ELF-1 (cell line): ENCODE results near the gene PCDHB7.
A peak's percentile ranks its signal among the peaks of the same experiment; 100 is the strongest.
"Not testable (repeated sequence)": the region's sequence is repeated elsewhere in the genome, so short reads cannot be mapped to it uniquely, and the experiment has no call there.

Experiments
- DNase-seq: peaks from one replicate; pipeline ENCODE4 v3.0.0-alpha.2; 2016; ENCODE audit warnings: low read depth, low spot score

PCDHB7 gene

DNA sequence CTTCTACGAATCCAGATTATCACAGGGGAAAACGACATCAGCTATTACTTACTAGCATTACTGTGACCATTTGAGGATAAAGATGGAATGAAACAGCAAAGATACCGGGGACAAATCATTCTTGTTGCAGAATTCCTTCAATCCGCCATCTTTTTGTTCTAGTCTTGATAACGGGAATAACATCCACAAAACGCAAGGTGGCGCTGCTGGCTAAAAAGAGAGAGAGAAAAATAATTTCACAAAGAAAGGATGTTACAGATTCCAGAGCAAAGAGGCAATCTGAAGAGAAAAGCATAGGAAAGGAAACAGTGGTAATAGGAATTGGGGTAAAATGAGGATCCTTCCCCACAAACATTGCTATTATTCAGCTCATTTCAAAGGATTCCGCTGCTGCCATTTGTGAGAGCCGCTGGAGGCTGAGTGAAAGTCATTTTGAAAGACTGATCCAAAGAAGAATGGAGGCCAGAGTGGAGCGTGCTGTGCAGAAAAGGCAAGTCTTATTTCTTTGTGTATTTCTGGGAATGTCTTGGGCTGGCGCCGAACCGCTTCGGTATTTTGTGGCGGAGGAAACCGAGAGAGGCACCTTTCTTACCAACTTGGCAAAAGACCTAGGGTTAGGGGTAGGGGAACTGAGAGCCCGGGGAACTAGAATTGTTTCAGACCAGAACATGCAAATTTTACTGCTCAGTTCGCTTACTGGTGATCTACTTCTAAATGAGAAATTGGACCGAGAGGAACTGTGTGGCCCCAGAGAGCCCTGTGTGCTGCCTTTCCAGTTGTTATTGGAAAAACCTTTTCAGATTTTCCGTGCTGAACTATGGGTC is at the start of gene PCDHB7:
TSS of gene PCDHB7 (plus strand) at position 264 of the 824 bp plus-strand sequence. CDS start at position 456, 192 bp downstream.
- peak; percentile 4 for DNase-seq

DNA sequence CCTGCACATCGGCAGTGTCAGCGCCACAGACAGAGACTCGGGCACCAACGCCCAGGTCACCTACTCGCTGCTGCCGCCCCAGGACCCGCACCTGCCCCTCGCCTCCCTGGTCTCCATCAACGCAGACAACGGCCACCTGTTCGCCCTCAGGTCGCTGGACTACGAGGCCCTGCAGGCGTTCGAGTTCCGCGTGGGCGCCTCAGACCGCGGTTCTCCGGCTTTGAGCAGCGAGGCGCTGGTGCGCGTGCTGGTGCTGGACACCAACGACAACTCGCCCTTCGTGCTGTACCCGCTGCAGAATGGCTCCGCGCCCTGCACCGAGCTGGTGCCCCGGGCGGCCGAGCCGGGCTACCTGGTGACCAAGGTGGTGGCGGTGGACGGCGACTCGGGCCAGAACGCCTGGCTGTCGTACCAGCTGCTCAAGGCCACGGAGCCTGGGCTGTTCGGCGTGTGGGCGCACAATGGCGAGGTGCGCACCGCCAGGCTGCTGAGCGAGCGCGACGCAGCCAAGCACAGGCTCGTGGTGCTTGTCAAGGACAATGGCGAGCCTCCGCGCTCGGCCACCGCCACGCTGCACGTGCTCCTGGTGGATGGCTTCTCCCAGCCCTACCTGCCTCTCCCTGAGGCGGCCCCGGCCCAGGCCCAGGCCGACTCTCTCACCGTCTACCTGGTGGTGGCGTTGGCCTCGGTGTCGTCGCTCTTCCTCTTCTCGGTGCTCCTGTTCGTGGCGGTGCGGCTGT is 48.9 kb upstream of the PCDHB7 start:
- not testable (repeated sequence) for DNase-seq

DNA sequence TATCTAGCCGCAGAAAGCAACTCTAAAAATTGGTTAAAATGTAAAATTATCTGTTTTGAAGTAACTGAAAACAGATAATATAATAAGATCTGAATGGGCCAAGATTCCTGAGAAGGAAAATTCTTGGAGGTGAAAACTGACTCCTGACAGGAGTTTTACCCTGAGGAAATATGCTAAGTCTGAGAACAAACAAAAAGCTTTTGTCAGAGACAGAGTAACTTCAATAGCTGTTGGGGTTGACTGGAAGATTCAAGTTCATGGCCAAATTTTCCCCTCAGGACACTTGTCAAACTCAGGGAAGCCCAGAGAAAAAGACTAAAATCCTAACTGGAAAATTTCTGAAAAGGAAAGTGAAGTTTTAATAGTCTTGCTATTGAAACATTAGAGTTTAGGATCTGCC is 45.1 kb upstream of the PCDHB7 start:
- no peak for DNase-seq

DNA sequence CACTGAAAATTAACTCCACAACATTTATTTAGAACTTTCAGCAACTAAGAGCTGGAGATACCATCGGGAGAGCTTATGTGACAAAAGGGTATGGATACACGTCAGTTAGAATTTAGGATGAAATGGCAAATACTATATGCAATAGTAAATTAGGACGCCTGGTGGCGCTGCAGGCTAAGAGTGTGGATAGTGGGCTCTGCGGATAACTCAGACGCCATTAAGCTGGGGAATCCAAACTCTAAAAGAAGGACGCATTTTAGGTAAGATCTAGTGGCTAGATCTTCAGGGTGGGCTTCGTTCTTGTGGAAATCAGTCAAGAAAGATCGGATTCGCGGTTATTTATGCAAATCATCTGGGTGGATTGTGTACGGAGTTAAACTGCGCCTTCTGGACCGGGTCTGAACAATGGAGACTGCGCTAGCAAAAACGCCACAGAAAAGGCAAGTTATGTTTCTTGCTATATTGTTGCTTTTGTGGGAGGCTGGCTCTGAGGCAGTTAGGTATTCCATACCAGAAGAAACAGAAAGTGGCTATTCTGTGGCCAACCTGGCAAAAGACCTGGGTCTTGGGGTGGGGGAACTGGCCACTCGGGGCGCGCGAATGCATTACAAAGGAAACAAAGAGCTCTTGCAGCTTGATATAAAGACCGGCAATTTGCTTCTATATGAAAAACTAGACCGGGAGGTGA is 37.3 kb upstream of the PCDHB7 start, which contains the start of gene PCDHB5:
TSS of gene PCDHB5 (plus strand) at position 177 of the 688 bp plus-strand sequence. CDS start at position 406, 229 bp downstream.
- peak; percentile 62 for DNase-seq

DNA sequence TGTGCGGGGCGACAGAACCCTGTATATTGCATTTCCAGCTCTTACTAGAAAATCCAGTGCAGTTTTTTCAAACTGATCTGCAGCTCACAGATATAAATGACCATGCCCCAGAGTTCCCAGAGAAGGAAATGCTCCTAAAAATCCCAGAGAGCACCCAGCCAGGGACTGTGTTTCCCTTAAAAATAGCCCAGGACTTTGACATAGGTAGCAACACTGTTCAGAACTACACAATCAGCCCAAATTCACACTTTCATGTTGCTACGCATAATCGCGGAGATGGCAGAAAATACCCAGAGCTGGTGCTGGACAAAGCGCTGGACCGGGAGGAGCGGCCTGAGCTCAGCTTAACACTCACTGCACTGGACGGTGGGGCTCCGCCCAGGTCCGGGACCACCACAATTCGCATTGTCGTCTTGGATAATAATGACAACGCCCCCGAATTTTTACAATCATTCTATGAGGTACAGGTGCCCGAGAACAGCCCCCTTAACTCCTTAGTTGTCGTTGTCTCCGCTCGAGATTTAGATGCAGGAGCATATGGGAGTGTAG is 36.7 kb upstream of the PCDHB7 start:
- DNase-seq: no peak

DNA sequence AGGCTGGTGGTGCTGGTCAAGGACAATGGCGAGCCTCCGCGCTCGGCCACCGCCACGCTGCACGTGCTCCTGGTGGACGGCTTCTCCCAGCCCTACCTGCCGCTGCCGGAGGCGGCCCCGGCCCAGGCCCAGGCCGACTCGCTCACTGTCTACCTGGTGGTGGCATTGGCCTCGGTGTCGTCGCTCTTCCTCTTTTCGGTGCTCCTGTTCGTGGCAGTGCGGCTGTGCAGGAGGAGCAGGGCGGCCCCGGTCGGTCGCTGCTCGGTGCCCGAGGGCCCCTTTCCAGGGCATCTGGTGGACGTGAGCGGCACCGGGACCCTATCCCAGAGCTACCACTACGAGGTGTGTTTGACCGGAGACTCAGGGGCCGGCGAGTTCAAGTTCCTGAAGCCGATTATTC is 35.1 kb upstream of the PCDHB7 start:
- DNase-seq: not testable (repeated sequence)

DNA sequence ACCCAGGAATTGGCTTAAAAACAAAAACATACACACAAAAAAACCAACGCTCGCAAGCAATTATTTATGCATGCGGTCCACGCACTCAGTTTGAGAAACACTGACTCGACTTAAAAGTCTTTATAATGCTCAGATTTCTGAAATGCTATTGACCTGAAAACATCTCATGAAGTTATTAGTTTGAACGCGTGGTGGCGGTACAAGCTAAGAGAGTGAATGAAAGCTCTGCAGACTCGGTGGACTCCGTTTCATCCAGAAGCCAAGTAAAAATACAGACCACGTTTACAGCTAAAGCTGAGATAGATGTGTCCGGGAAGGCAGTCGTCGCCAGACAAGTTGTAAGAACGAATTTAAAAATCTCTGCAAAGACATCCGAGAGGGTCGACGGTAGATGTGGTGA is 22.6 kb upstream of the PCDHB7 start, which contains the start of gene PCDHB6:
TSS of gene PCDHB6 (plus strand) at position 246 of the 400 bp plus-strand sequence. CDS start 201 bp downstream, outside the sequence.
- peak; percentile 30 for DNase-seq

DNA sequence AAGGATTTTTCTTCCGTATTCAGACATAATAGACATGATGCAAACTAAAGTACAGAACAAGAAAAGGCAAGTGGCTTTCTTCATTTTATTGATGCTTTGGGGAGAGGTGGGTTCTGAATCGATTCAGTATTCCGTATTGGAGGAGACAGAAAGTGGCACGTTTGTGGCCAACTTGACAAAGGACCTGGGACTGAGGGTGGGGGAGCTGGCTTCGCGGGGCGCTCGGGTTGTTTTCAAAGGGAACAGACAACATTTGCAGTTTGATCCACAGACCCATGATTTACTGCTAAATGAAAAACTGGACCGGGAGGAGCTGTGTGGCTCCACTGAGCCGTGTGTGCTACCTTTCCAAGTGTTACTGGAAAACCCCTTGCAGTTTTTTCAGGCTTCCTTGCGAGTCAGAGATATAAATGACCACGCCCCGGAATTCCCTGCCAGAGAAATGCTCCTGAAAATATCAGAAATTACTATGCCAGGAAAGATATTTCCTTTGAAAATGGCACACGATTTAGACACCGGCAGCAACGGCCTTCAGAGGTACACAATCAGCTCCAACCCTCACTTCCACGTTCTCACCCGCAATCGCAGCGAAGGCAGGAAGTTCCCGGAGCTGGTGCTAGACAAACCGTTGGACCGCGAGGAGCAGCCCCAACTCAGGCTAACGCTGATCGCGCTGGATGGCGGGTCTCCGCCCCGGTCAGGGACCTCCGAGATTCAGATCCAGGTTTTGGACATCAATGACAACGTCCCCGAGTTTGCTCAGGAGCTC is 22.0 kb upstream of the PCDHB7 start:
- DNase-seq: no peak

DNA sequence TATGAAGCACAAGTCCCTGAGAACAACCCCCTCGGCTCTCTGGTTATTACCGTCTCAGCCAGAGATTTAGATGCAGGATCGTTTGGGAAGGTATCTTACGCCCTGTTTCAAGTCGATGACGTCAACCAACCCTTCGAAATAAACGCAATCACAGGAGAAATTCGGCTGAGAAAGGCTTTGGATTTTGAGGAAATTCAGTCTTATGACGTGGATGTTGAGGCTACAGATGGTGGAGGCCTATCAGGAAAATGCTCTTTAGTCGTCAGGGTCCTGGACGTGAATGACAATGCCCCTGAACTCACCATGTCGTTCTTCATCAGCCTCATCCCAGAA is 21.5 kb upstream of the PCDHB7 start:
- DNase-seq: no peak

DNA sequence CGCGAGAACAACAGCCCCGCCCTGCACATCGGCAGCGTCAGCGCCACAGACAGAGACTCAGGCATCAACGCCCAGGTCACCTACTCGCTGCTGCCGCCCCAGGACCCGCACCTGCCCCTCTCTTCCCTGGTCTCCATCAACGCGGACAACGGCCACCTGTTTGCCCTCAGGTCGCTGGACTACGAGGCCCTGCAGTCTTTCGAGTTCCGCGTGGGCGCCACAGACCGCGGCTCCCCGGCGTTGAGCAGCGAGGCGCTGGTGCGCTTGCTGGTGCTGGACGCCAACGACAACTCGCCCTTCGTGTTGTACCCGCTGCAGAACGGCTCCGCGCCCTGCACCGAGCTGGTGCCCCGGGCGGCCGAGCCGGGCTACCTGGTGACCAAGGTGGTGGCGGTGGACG is 20.8 kb upstream of the PCDHB7 start:
- not testable (repeated sequence) for DNase-seq

DNA sequence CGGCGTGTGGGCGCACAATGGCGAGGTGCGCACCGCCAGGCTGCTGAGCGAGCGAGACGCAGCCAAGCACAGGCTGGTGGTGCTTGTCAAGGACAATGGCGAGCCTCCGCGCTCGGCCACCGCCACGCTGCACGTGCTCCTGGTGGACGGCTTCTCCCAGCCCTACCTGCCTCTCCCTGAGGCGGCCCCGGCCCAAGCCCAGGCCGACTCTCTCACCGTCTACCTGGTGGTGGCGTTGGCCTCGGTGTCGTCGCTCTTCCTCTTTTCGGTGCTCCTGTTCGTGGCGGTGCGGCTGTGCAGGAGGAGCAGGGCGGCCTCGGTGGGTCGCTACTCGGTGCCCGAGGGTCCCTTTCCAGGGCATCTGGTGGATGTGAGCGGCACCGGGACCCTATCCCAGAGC is 20.3 kb upstream of the PCDHB7 start:
- not testable (repeated sequence) for DNase-seq

DNA sequence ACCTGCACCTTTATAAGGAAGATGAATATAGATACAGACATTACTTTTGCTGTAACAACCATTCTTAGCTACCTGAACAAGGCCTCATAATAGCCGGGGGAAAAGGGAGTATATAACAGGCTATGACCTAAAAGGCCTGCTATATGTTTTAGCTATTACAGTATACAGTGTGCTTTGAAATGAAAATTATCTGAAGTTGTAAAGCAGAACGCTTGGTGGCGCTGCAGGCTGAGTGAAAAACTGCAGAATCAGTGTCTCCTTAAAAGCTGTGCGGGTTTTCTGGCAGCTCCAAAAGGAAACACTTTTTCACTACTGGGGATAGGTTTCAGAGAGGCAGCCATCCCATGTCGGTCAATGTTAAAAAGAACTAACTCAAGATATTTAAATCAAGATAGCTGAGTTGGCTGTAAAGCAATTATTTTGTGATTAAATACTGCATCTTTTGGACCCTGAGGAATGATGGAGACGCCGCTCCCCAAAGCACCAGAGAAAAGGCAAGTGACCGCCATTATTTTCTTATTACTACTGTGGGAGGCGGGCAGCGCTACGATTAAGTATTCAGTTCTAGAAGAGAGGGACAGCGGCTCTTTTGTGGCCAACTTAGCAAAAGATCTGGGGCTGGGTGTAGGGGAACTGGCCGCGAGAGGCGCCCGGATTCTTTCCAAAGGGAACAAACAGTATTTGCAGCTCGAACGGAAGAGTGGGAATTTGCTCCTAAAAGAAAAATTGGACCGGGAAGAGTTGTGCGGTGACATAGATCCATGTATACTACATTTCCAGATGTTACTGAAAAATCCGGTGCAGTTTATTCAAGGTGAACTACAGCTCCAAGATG is 16.7 kb upstream of the PCDHB7 start:
- DNase-seq: peak; percentile 19

DNA sequence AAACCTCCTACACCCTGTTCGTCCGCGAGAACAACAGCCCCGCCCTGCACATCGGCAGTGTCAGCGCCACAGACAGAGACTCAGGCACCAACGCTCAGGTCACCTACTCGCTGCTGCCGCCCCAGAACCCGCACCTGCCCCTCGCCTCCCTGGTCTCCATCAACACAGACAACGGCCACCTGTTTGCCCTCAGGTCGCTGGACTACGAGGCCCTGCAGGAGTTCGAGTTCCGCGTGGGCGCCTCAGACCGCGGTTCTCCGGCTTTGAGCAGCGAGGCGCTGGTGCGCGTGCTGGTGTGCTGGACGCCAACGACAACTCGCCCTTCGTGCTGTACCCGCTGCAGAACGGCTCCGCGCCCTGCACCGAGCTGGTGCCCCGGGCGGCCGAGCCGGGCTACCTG is 15.1 kb upstream of the PCDHB7 start:
- DNase-seq: not testable (repeated sequence)

DNA sequence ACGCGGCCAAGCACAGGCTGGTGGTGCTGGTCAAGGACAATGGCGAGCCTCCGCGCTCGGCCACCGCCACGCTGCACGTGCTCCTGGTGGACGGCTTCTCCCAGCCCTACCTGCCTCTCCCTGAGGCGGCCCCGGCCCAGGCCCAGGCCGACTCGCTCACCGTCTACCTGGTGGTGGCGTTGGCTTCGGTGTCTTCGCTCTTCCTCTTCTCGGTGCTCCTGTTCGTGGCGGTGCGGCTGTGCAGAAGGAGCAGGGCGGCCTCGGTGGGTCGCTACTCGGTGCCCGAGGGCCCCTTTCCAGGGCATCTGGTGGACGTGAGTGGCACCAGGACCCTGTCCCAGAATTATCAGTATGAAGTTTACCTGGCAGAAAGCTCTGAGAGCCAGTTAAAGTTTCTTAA is 14.5 kb upstream of the PCDHB7 start:
- not testable (repeated sequence) for DNase-seq

DNA sequence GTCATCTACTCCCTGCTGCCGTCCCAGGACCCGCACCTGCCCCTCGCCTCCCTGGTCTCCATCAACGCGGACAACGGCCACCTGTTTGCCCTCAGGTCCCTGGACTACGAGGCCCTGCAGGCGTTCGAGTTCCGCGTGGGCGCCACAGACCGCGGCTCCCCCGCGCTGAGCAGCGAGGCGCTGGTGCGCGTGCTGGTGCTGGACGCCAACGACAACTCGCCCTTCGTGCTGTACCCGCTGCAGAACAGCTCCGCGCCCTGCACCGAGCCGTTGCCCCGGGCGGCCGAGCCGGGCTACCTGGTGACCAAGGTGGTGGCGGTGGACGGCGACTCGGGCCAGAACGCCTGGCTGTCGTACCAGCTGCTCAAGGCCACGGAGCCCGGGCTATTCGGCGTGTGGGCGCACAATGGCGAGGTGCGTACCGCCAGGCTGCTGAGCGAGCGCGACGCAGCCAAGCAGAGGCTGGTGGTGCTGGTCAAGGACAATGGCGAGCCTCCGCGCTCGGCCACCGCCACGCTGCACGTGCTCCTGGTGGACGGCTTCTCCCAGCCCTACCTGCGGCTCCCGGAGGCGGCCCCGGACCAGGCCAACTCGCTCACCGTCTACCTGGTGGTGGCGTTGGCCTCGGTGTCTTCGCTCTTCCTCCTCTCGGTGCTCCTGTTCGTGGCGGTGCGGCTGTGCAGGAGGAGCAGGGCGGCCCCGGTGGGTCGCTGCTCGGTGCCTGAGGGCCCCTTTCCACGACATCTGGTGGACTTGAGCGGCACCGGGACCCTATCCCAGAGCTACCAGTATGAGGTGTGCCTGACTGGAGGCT is 2.1 kb downstream of the PCDHB7 start:
- DNase-seq: not testable (repeated sequence)

DNA sequence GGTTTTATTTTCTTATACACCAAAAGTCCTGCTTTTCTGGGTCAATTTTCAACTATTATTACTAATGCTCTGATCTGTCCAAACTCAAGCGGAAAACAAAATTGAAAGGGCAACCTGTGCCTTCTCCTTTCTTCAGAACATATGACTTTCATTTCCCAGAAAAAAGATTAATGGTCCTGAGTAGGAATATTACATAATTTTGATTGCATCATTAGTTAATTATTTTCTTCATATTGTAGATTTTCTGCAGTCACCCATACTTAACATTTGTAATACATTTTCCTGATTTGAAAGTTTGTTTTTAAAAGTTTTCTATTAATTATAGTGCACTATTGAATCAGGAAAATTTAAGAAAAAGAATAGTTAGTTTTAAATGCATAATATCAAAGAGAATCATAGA is 3.5 kb downstream of the PCDHB7 start:
- no peak for DNase-seq

DNA sequence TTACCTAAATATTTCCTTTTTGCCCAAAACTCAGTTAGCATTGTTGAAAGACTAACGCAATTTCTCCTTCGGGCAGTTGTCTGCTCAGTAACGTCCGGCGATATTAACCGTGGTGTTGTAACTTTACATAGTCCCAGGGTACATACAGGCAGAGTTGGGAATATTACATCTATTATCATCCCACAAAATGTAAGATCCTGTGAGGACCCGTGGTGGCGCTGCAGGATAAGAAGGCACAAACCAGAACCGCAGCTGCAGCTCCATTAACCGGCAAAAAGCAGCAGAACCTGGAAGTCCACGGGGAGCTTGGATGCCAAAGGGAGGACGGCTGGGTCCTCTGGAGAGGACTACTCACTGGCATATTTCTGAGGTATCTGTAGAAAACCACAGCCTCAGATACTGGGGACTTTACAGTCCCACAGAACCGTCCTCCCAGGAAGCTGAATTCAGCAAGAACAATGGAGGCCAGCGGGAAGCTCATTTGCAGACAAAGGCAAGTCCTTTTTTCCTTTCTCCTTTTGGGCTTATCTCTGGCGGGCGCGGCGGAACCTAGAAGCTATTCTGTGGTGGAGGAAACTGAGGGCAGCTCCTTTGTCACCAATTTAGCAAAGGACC is 5.2 kb downstream of the PCDHB7 start, which contains the start of gene PCDHB8:
TSS of gene PCDHB8 (plus strand) at position 214 of the 615 bp plus-strand sequence. CDS start at position 459, 245 bp downstream.
- not testable (repeated sequence) for DNase-seq

DNA sequence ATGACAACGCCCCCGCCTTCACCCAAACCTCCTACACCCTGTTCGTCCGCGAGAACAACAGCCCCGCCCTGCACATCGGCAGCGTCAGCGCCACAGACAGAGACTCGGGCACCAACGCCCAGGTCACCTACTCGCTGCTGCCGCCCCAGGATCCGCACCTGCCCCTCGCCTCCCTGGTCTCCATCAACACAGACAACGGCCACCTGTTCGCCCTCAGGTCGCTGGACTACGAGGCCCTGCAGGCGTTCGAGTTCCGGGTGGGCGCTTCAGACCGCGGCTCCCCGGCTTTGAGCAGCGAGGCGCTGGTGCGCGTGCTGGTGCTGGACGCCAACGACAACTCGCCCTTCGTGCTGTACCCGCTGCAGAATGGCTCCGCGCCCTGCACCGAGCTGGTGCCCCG is 6.9 kb downstream of the PCDHB7 start:
- DNase-seq: not testable (repeated sequence)

DNA sequence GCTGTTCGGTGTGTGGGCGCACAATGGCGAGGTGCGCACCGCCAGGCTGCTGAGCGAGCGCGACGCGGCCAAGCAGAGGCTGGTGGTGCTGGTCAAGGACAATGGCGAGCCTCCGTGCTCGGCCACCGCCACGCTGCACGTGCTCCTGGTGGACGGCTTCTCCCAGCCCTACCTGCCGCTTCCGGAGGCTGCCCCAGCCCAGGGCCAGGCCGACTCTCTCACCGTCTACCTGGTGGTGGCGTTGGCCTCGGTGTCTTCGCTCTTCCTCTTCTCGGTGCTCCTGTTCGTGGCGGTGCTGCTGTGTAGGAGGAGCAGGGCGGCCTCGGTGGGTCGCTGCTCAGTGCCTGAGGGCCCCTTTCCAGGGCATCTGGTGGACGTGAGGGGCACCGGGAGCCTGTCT is 7.4 kb downstream of the PCDHB7 start:
- DNase-seq: not testable (repeated sequence)
